Activated naive CD8-positive, alpha-beta T cell treated with anti-CD3 and anti-CD28 coated beads, Interleukin-2, amount 10 ng/mL, durations not matched to agents 7 days and 5 days (primary cell): Measurements from ENCODE around the gene AGRP. TPM values are rescaled to one million over a fixed set of nuclear protein-coding genes. Genes with fewer than 3 reads are reported as not detected.

Experiments
- ATAC-seq: fragments of 150-1000 bp; cut with Tn5 transposase; one replicate; pipeline ENCODE4 v1.10.0; 2021; ENCODE audit warnings: low read depth, moderate library complexity
- POLR2A ChIA-PET: fragments of 350-600 bp; sonication (Branson Sonifier 250); formaldehyde crosslinking; loops from one replicate; lab custom pipeline; 2021; ENCODE audit warnings: antibody characterized with exemption; lab: Charles Lee
- DNase-seq: peaks from one replicate; pipeline ENCODE4 v3.0.0; 2021
- H3K27ac Mint-ChIP-seq: one replicate; pipeline ENCODE4 v1.8.0; 2022; ENCODE audit warnings: mild to moderate bottlenecking, mixed read lengths
- H3K27me3 Mint-ChIP-seq: one replicate; pipeline ENCODE4 v1.8.0; 2022; ENCODE audit warnings: mild to moderate bottlenecking, moderate library complexity, mixed read lengths
- H3K36me3 Mint-ChIP-seq: one replicate; pipeline ENCODE4 v1.8.0; 2021; ENCODE audit warnings: mild to moderate bottlenecking, mixed read lengths
- H3K4me1 Mint-ChIP-seq: one replicate; pipeline ENCODE4 v1.8.0; 2021; ENCODE audit warnings: mixed read lengths
- H3K4me3 Mint-ChIP-seq: one replicate; pipeline ENCODE4 v1.8.0; 2022; ENCODE audit warnings: mild to moderate bottlenecking, moderate library complexity, mixed read lengths
- H3K9me3 Mint-ChIP-seq: one replicate; pipeline ENCODE4 v1.8.0; 2021; ENCODE audit warnings: mixed read lengths
- total RNA-seq, 2 experiments: library from RNA; stranded (reverse); gene quantifications; one replicate each; pipeline ENCODE4 v1.2.3, GENCODE V29; 2021

AGRP gene
- total RNA-seq, 2 experiments from 2014 or later: not detected

DNA sequence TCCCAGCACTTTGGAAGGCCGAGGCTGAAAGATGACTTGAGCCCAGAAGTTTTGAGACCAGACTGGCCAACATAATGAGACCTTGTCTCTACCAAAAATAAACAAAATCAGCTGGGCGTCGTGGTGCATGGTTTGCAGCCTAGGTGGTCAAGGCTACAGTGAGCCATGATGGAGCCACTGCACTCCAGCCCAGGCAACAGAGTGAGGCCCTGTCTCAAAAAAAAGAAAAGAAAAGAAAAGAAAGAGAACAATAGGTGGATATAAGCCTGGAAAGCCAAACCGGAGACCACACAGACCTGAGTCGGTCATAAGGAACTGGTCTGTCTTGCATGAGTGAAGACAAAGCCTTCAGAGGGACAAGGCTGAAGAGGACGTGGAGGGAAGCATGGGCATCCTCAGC lies 16.8 kb downstream of the AGRP start:
- no peak for DNase-seq
- Mint-ChIP-seq H3K4me3 (no peak overlapping the region), H3K4me1 (peaks cover 7% of the 10 kb centered on the region), H3K27me3 (no peaks in the 10 kb centered on the region), H3K27ac (no peak overlapping the region), H3K9me3 (no peaks in the 10 kb centered on the region), H3K36me3 (no peaks in the 10 kb centered on the region)
- ATAC-seq: no peak
- POLR2A ChIA-PET: no interaction called here

DNA sequence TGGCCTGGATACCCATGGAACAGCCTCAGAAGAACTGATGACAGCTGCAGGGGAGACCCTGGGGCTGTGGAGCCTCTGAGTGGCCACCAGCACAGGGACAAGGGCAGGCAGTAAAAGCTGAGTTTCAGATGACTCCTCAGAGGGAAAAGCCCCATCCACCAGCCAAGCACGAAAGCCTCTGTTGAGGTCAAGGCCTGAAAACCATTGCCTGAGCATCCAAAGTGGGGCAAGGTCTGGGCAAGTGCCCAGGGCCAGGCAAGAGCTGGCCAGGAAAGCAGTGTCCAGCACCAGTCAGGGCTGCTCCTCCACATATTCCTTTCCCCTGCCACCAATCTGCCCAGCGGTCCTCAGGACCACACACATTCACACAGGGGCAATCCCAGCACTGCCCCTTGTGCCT lies 18.8 kb downstream of the AGRP start:
- DNase-seq: no peak
- POLR2A ChIA-PET: no interaction called here
- H3K27ac Mint-ChIP-seq: peak overlapping the region; percentile 30
- H3K4me3 Mint-ChIP-seq: no peak overlapping the region
- peaks cover 5% of the 10 kb centered on the region for H3K4me1 Mint-ChIP-seq
- no peak for ATAC-seq
- H3K9me3 Mint-ChIP-seq: no peaks in the 10 kb centered on the region
- no peaks in the 10 kb centered on the region for H3K36me3 Mint-ChIP-seq
- H3K27me3 Mint-ChIP-seq: no peaks in the 10 kb centered on the region

DNA sequence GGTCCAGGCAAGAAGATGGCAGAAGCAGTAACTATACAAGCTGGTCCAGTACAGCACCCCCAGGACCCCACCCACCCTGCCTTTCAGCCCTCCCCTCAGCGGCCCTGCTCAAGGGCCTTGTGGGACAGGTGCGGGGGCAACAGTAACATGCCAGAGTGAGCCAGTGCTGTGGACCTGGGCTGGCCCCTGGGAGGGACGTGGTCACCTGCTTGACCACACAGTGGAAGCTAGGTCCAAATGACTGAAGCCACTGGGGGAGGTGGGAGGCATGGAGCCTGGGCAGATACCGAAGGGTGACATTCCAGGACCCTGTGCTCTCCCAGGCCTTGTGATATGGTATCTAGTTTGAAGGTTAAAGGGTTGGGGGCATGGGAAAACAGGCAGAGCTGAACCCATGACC lies 19.7 kb downstream of the AGRP start:
- Mint-ChIP-seq H3K4me3 (no peak overlapping the region), H3K9me3 (no peaks in the 10 kb centered on the region), H3K27me3 (no peaks in the 10 kb centered on the region), H3K36me3 (no peaks in the 10 kb centered on the region), H3K4me1 (peaks cover 6% of the 10 kb centered on the region), H3K27ac (no peak overlapping the region)
- DNase-seq: no peak
- POLR2A ChIA-PET: no interaction called here
- ATAC-seq: no peak

DNA sequence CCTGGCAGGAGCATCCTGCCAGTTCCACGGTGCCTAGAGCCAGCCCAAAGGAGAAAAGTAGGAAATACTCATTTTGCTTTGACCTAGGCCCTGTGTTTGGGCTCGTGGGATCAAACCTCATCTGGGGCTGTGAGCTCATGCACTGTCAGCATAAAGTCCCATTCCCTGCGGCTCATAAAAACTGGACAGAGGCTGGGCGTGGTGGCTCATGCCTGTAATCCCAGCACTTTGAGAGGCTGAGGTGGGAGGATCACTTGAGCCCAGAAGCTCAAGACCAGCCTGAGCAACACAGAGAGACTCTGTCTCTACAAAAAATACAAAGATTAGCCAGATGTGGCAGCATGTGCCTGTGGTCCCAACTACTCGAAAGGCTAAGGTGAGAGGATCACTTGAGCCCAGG lies 20.3 kb downstream of the AGRP start:
- peaks cover 8% of the 10 kb centered on the region for H3K4me1 Mint-ChIP-seq
- no peaks in the 10 kb centered on the region for H3K9me3 Mint-ChIP-seq
- no peak for DNase-seq
- POLR2A ChIA-PET: interaction anchor here (0.7 kb wide), 1 partner anchor 35 kb away, joined by 3 read pairs; no protein-coding TSS in a partner anchor
- no peak for ATAC-seq
- no peak overlapping the region for H3K4me3 Mint-ChIP-seq
- H3K36me3 Mint-ChIP-seq: no peaks in the 10 kb centered on the region
- H3K27me3 Mint-ChIP-seq: no peaks in the 10 kb centered on the region
- H3K27ac Mint-ChIP-seq: no peak overlapping the region

DNA sequence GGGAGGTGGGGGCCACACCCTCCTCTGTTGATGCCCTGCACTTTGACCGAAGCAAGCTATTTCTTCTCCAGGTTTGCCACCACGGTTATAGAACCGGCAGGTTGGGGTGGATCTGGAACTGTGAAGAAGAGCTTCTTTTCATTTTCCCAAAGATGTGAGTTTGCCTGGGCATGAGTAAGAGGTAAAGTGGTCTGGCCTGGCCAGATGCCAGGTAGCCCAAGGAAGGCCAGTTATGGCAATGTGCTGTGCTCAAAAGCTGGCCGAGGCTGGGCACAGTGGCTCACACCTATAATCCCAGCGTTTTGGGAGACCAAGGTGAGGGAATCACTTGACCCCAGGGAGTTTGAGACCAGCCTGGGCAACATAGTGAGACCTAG lies 21.1 kb downstream of the AGRP start:
- H3K9me3 Mint-ChIP-seq: no peaks in the 10 kb centered on the region
- POLR2A ChIA-PET: no interaction called here
- ATAC-seq (no peak), DNase-seq (no peak)
- no peaks in the 10 kb centered on the region for H3K36me3 Mint-ChIP-seq
- H3K4me1 Mint-ChIP-seq: peaks cover 8% of the 10 kb centered on the region
- no peaks in the 10 kb centered on the region for H3K27me3 Mint-ChIP-seq
- H3K4me3 Mint-ChIP-seq: no peak overlapping the region
- no peak overlapping the region for H3K27ac Mint-ChIP-seq

DNA sequence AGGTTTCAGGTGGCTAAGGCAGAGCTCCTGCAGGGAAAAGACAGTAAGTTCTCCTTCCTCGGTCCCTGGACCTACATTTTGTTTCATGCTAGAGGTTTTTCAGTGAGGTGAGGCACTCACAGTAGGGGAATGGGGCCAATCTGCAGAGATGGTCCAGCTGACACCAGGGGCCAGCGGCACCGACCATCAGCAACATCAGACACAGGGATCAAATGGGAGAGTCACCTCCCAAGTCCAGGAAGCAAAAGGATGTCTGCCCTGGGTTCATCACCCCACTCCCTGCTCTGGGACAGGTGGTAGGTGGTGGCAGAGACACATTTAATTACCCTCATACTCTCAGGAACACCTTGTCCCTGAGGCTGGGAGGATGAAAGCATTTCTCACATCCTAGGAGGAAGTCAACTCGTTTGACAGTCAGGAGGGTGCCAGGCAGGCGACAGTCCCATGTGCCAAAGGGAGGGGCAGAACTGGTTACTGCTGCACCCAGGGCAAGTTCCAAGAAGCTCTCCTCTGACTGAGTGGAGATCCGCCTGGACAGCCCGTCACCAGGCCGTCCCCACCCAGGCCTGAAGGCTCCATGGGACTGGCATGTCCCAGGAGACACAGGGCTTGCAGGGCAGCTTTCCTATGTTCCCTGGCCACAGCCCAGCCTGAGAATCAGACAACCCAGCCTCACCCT lies 21.6 kb downstream of the AGRP start:
- peaks cover 13% of the 10 kb centered on the region for H3K4me1 Mint-ChIP-seq
- POLR2A ChIA-PET: no interaction called here
- H3K27me3 Mint-ChIP-seq: no peaks in the 10 kb centered on the region
- no peaks in the 10 kb centered on the region for H3K36me3 Mint-ChIP-seq
- H3K27ac Mint-ChIP-seq: no peak overlapping the region
- no peak for DNase-seq
- H3K9me3 Mint-ChIP-seq: no peaks in the 10 kb centered on the region
- no peak overlapping the region for H3K4me3 Mint-ChIP-seq
- ATAC-seq: no peak

DNA sequence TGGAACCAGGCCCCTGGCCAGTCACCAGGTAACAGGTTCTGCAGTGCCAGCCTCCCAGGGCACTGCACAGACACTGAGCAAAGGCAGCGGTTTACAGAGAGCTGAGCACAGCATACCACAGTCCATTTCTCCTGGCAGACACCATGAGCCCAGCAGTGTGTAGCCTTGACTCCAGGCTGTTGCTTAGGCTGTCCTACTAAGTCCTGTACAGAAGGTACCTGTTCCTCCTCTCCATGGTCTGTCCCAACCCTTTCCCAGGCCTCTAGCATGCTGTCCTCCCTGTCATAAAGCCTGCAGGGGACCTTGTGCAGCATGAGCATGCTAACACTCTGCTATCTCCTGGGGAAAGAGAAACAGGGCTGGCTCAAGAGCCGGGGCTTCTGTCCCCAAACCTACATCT lies 22.4 kb downstream of the AGRP start:
- H3K9me3 Mint-ChIP-seq: no peaks in the 10 kb centered on the region
- H3K36me3 Mint-ChIP-seq: no peaks in the 10 kb centered on the region
- DNase-seq (no peak), ATAC-seq (no peak)
- POLR2A ChIA-PET: no interaction called here
- H3K4me3 Mint-ChIP-seq: no peak overlapping the region
- H3K4me1 Mint-ChIP-seq: peaks cover 20% of the 10 kb centered on the region
- H3K27me3 Mint-ChIP-seq: no peaks in the 10 kb centered on the region
- H3K27ac Mint-ChIP-seq: no peak overlapping the region

DNA sequence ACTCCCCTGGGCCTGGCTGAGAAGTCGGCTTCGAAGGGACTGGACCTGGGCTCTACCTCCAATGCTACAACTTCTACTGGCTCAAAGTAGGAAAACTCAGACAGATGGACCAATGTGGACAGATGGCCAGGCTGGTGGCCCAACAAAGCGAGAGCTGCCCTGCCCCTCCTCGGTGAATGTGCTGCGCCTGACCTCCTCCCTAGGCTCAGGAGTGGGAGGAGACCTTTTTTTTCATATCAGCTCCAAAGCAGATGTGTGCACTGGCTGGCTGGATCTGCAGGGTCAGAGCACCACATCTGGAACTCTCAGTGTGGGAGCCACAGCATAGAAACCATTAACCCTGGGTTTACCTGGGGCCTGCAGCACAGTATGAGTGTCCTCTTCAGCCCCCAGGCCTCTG lies 23.2 kb downstream of the AGRP start:
- no peak for ATAC-seq
- no peaks in the 10 kb centered on the region for H3K27me3 Mint-ChIP-seq
- POLR2A ChIA-PET: no interaction called here

DNA sequence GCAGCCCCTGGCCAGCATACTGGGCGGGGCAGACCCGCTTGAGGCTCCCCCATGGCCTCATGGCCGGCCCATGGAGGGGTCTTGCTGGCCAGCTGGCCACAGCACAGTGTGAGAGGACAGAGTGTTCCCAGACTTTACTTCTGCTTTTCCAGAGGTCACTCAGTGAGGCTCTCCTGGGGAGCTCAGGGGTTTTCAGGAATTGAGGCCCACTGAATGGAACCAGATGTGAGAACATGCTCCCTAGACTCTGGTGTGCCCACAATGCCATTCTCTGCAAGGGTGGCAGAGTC lies 23.5 kb downstream of the AGRP start:
- no peak for DNase-seq
- Mint-ChIP-seq H3K27me3 (no peaks in the 10 kb centered on the region), H3K4me1 (peaks cover 20% of the 10 kb centered on the region), H3K27ac (no peak overlapping the region), H3K9me3 (no peaks in the 10 kb centered on the region), H3K36me3 (no peaks in the 10 kb centered on the region), H3K4me3 (no peak overlapping the region)
- POLR2A ChIA-PET: no interaction called here
- ATAC-seq: no peak

More for the DNA sequence above, 23.2 kb downstream of the AGRP start:
- no peak overlapping the region for H3K4me3 Mint-ChIP-seq
- peaks cover 20% of the 10 kb centered on the region for H3K4me1 Mint-ChIP-seq
- H3K27ac Mint-ChIP-seq: no peak overlapping the region
- no peaks in the 10 kb centered on the region for H3K9me3 Mint-ChIP-seq
- H3K36me3 Mint-ChIP-seq: no peaks in the 10 kb centered on the region
- no peak for DNase-seq

DNA sequence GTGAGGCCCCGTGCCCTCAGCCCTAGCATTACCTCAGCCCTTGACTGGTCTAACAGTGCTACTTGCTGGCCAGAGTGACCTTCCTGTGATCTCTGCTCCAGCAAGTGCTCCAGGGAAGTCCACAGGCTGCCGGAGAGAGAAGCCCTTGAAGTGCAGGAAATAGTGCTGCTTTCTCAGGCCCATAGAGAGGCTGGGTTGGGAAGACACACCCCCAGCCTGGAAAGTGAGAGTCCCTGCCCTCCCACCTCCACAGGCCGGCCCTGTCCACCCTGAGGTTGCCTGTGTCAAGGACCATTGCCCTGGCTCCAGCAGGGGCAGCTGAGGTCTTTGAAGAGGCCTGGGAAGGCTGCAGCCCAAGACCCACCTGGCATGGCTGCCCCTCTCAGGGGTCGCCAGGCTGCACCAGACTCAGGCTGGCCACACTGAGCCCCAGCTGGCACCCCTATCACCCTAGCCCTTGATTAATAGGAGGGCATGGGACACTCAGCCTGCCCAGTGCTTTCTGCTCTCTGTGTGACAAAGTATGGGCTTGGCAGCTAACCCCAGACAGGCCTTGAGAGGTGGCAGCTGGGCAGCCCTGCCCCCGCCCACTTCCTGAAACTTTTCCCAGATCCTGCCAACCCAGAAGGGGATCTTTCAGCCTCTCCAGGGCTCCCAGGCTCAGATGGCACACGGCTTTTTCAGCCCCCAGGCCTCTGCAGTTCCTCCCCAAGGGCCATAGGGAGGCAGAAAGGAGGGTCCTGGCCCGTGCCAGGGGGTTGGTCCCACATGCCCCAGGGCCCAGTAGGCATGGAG lies 24.1 kb downstream of the AGRP start:
- POLR2A ChIA-PET: no interaction called here
- no peak for ATAC-seq
- no peaks in the 10 kb centered on the region for H3K27me3 Mint-ChIP-seq
- no peak overlapping the region for H3K27ac Mint-ChIP-seq
- H3K4me1 Mint-ChIP-seq: peaks cover 20% of the 10 kb centered on the region
- no peak overlapping the region for H3K4me3 Mint-ChIP-seq
- H3K9me3 Mint-ChIP-seq: no peaks in the 10 kb centered on the region
- no peaks in the 10 kb centered on the region for H3K36me3 Mint-ChIP-seq
- no peak for DNase-seq

DNA sequence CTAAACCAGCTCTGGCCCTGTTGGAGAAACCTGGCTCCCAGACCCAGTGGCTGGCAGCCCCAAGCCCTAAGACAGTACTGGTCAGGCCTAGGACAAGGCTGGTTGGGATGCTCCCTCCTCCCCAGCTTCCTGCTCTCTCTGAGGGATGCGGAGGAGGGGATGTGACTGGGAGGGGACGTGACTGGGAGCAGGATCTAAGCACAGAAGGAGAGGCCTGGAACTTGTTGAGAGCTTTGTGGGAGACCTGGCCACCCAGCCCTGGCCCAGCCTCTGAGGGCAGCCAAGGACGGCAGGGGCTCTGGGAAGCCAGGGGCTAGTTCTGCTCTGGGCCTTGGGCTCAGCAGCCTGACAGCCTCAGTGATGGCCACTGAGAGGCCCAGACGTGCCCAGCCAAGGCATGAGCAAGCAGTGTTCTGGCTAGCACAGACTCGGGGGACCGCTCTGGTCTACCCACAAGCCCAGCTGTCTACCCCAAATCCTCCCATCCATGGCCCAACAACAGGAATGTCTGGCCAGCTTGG lies 25.2 kb downstream of the AGRP start:
- H3K27me3 Mint-ChIP-seq: no peaks in the 10 kb centered on the region
- peaks cover 20% of the 10 kb centered on the region for H3K4me1 Mint-ChIP-seq
- no peak overlapping the region for H3K4me3 Mint-ChIP-seq
- no peaks in the 10 kb centered on the region for H3K36me3 Mint-ChIP-seq
- ATAC-seq (no peak), DNase-seq (no peak)
- H3K9me3 Mint-ChIP-seq: no peaks in the 10 kb centered on the region
- H3K27ac Mint-ChIP-seq: no peak overlapping the region
- POLR2A ChIA-PET: no interaction called here

DNA sequence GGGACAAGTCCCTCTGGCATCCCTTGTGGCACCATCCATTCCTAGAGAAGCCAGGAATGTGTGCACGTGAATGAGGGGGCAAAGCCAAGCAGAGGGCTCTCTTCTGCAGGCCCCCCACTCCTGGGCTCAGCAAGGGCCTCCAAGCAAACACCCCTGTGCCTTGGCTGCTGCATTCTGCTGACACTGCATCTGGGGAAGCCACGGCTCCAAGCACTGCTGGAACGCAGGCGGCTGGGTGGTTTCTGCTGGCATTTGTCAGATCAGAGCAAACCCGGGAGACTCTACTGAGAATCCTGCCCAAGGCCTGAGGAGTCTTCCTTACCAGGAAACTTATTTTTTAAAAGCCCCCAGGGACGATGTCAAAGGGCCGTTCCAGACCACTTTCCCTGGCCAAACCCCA lies 25.7 kb downstream of the AGRP start:
- Mint-ChIP-seq H3K27ac (peak overlapping the region; percentile 34), H3K4me3 (no peak overlapping the region), H3K4me1 (peaks cover 20% of the 10 kb centered on the region), H3K27me3 (no peaks in the 10 kb centered on the region), H3K9me3 (no peaks in the 10 kb centered on the region), H3K36me3 (no peaks in the 10 kb centered on the region)
- DNase-seq: no peak
- POLR2A ChIA-PET: no interaction called here
- no peak for ATAC-seq

DNA sequence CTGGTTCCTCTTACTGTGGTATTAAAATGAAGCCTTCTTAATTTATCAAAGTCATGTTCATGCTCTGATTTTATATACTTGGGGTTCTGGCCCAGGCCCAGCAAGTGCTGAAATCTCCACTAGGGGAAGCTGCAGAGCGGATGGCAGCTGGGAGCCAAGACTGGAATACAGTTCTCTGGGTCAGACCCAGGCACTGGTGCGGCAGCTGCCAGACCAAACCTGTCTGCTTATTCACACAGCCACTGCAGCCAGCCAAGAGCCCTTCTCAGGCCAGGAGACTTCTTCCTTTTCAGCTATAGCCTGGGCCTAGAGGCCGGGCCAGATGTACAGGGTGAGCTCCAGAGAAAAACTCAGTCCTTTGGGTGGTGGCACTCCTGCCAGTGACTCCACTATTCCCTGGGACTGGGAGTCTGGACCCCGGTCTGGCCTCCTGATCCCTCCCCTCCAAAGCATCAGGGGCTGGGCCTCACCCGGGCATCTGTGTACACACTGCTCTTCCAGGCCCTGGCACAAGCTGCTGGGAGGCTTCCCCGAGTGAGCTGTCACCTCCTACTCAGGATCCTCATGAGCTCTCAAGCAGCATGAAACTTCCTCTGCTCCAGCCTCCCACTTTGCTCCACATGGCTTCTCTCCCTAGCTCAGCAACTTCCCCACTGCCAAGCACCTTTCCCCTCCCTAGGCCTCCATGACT lies 26.8 kb downstream of the AGRP start:
- no peaks in the 10 kb centered on the region for H3K27me3 Mint-ChIP-seq
- H3K27ac Mint-ChIP-seq: no peak overlapping the region
- no peak for ATAC-seq
- H3K36me3 Mint-ChIP-seq: no peaks in the 10 kb centered on the region
- no peak for DNase-seq
- H3K9me3 Mint-ChIP-seq: no peaks in the 10 kb centered on the region
- POLR2A ChIA-PET: interaction anchor here (0.9 kb wide), 1 partner anchor 24 kb away, joined by 4 read pairs; the partner anchor contains the start of gene ATP6V0D1
- no peak overlapping the region for H3K4me3 Mint-ChIP-seq
- H3K4me1 Mint-ChIP-seq: peaks cover 20% of the 10 kb centered on the region

DNA sequence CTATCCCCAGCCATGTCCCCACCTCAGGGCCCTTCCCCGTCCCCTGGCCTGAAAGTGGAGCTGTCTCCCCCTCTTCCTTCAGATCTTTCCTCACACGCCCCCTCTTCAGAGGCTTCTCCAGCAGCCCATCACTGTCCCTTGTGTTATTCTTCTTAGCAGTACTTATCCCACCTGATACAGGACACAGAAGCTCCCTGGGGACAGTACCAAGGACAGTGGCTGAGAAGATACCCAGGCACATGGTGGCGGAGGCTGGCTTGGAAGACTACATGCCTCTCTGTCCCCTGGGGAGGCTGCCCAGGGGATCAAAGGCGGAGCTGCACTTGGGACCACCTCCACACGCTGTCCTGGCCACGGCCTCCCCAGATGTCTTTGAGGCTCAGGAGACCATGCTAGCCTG lies 28.5 kb downstream of the AGRP start:
- Mint-ChIP-seq H3K36me3 (peaks cover 3% of the 10 kb centered on the region), H3K4me3 (no peak overlapping the region), H3K27me3 (no peaks in the 10 kb centered on the region), H3K27ac (no peak overlapping the region), H3K4me1 (peaks cover 20% of the 10 kb centered on the region), H3K9me3 (no peaks in the 10 kb centered on the region)
- ATAC-seq (no peak), DNase-seq (no peak)
- POLR2A ChIA-PET: no interaction called here
